GM11168 (cell line): Measurements from ENCODE around the gene TRERF1.

Experiments used
- in situ Hi-C: fragments of 300-500 bp; cut with MboI; formaldehyde crosslinking; loops from one replicate; pipeline ENCODE4 v1.12.0; 2022; ENCODE audit warnings: low sequenced_read_pairs; ENCODE audit not compliant: unreplicated experiment

TRERF1 gene

DNA sequence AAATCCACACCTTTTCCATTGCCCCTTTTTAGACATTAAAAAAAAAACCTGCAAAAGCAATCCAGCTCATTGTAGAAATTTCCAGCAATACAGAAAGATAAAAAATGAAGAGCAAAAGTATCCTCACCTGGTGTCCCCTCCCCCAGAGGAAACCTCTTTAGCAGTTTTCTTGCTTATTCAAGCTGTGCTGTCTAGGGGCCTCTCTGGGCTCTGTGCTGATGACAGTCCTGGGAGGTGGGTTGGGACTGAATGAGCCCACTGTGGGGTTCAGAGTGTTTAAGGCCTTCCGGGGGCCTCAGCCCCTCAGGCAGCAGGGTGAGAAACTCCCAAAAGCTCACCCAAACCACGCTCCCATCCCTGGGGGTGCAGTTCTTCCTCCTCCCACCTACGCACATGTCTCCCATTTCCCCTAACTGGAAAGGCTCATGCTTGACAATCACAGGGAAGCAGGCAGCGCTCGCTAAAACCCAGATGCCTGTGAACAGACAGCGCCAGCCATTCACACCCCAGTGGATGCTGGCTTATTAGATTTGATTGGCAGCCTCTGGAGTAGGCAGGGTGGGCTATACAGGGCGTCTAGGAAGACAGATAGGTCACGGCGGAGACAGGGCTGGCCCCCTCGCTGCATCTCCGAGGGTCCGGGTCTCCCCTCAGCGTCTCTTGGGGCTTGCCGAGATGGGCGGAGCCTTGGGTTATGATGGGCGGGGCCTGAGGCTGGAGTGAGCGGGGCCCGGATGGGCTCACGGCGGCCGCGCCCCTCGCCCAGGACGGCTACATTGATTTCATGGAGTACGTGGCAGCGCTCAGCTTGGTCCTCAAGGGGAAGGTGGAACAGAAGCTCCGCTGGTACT, 274.0 kb downstream of the TRERF1 start:
- in situ Hi-C loops, result no loop called here

DNA sequence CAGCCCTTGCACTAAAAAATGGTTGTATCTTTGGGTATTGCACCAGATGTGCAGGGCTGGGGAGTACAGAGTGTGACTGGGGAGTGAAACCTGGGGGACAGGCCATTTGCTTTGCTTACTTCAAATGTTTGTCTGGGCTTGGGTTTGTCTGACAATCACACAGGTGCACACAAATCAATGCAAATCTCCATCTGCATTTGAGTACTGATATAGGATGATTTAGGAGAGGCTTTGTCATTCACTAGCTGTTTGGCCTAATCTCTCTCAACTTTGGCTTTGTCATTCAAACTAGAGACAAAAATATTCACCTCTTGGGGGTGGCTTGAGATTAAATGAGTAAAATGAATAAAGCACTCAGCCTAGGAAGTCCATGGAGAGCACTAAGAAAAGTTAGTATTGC, 274.7 kb downstream of the TRERF1 start:
- in situ Hi-C loops, result no loop called here

DNA sequence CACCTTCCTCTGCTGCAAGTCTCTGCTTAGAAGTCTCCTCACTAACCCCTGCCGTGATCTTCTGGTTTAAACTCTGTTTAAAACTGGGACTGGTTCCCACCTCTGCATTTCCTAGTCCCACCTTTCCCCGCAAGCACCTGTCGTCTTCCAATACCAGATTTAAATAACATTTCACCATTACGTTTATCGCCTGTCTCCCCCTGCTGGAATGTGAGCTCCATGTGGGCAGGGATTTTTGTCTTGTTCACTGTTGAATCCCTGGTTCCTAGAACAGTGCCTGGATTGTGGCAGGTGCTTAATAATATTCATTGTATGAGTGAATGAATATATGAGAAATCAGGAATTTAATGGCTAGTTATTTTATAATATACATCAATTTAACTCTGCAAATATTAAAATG, 275.9 kb downstream of the TRERF1 start:
- in situ Hi-C loops, result no loop called here
